ENCODE data around the gene DCTN4. TPM values are rescaled to one million over a fixed set of nuclear protein-coding genes. Genes with fewer than 3 reads are reported as not detected.

DCTN4 gene
- total RNA-seq, 3 donors from 2014 or later (not counting 1 experiment from before 2014, with no cell fraction given), result 90.0 to 108 (median 92.0) TPM

- TF ChIP-seq CTCF (IDR thresholded peaks at IDR 0.05), result no peak
- H3K27me3 Mint-ChIP-seq (ENCODE audit: low read depth in 2 of 2), result peaks cover 10 to 14% of the 10 kb centered on the region in 2 donors
- no peaks in the 10 kb centered on the region for H3K27me3 ChIP-seq (ENCODE audit: control insufficient read depth, insufficient read depth, low read length)
- no peak overlapping the region for H3K27ac Mint-ChIP-seq
- ATAC-seq (no peak), DNase-seq (no peak)
- H3K27ac ChIP-seq (ENCODE audit: low read length), result no peak overlapping the region
- intact Hi-C loops (cut with micrococcal nuclease), result no loop called here
- H3K9me3 ChIP-seq (ENCODE audit: control insufficient read depth, insufficient read depth, low read length), result no peaks in the 10 kb centered on the region
- WGBS (ENCODE audit: insufficient coverage), result no CpG with 5 or more reads among the region's 1 CpG
- no peak overlapping the region for H3K4me3 ChIP-seq (ENCODE audit: low read length)
- H3K36me3 Mint-ChIP-seq, result no peaks in the 10 kb centered on the region
- H3K4me1 Mint-ChIP-seq, result no peaks in the 10 kb centered on the region
- H3K36me3 ChIP-seq (ENCODE audit: control insufficient read depth, insufficient read depth, low read length), result no peaks in the 10 kb centered on the region
- H3K4me3 Mint-ChIP-seq, result no peak overlapping the region
- no peaks in the 10 kb centered on the region for H3K9me3 Mint-ChIP-seq
- H3K4me1 ChIP-seq (ENCODE audit: control insufficient read depth, insufficient read depth, low read length), result no peaks in the 10 kb centered on the region
Measured at GRCh38 chr5:150765799-150766169, 7.0 kb upstream of the DCTN4 start.

GRCh38 chr5:150765011-150765798, 6.4 kb upstream of the DCTN4 start:
- no peaks in the 10 kb centered on the region for H3K9me3 Mint-ChIP-seq
- peaks cover 10 to 14% of the 10 kb centered on the region in 2 donors for H3K27me3 Mint-ChIP-seq (ENCODE audit: low read depth in 2 of 2)

GRCh38 chr5:150764530-150764929, 5.7 kb upstream of the DCTN4 start:
- Histone ChIP-seq H3K36me3 (ENCODE audit: control insufficient read depth, insufficient read depth, low read length) (no peaks in the 10 kb centered on the region), H3K27me3 (ENCODE audit: control insufficient read depth, insufficient read depth, low read length) (no peaks in the 10 kb centered on the region), H3K9me3 (ENCODE audit: control insufficient read depth, insufficient read depth, low read length) (no peaks in the 10 kb centered on the region), H3K4me1 (ENCODE audit: control insufficient read depth, insufficient read depth, low read length) (peaks cover 1% of the 10 kb centered on the region), H3K4me3 (ENCODE audit: low read length) (no peak overlapping the region), H3K27ac (ENCODE audit: low read length) (no peak overlapping the region)
- Mint-ChIP-seq H3K36me3 (no peaks in the 10 kb centered on the region), H3K9me3 (no peaks in the 10 kb centered on the region), H3K27me3 (ENCODE audit: low read depth in 2 of 2) (peaks cover 10 to 14% of the 10 kb centered on the region in 2 donors), H3K27ac (no peak overlapping the region), H3K4me3 (no peak overlapping the region), H3K4me1 (peaks cover under 1 to 2% of the 10 kb centered on the region in 2 donors)
- intact Hi-C loops (cut with micrococcal nuclease), result no loop called here
- ATAC-seq (peak in 1 of 3 donors; percentile 74), DNase-seq (no peak)
- WGBS (ENCODE audit: insufficient coverage), result 58% methylated on average over 2 of the region's 2 CpGs
- no peak for TF ChIP-seq CTCF (IDR thresholded peaks at IDR 0.05)

More at GRCh38 chr5:150765011-150765798, 6.4 kb upstream of the DCTN4 start:
- Histone ChIP-seq H3K27me3 (ENCODE audit: control insufficient read depth, insufficient read depth, low read length) (no peaks in the 10 kb centered on the region), H3K4me3 (ENCODE audit: low read length) (no peak overlapping the region), H3K4me1 (ENCODE audit: control insufficient read depth, insufficient read depth, low read length) (no peaks in the 10 kb centered on the region), H3K9me3 (ENCODE audit: control insufficient read depth, insufficient read depth, low read length) (no peaks in the 10 kb centered on the region), H3K27ac (ENCODE audit: low read length) (no peak overlapping the region), H3K36me3 (ENCODE audit: control insufficient read depth, insufficient read depth, low read length) (no peaks in the 10 kb centered on the region)
- Mint-ChIP-seq H3K4me3 (no peak overlapping the region), H3K4me1 (no peaks in the 10 kb centered on the region), H3K36me3 (no peaks in the 10 kb centered on the region), H3K27ac (no peak overlapping the region)
- 75% methylated on average over 2 of the region's 2 CpGs for WGBS (ENCODE audit: insufficient coverage)
- intact Hi-C loops (cut with micrococcal nuclease), result no loop called here
- ATAC-seq, result no peak
- DNase-seq, result no peak
- no peak for TF ChIP-seq CTCF (IDR thresholded peaks at IDR 0.05)

Data from natural killer cell (primary cell).